ENCODE data around the gene PRPF39. TPM values are rescaled to one million over a fixed set of nuclear protein-coding genes. Genes with fewer than 3 reads are reported as not detected.

Gene PRPF39
- total RNA-seq, 1 donor, result 51.7 TPM

DNA sequence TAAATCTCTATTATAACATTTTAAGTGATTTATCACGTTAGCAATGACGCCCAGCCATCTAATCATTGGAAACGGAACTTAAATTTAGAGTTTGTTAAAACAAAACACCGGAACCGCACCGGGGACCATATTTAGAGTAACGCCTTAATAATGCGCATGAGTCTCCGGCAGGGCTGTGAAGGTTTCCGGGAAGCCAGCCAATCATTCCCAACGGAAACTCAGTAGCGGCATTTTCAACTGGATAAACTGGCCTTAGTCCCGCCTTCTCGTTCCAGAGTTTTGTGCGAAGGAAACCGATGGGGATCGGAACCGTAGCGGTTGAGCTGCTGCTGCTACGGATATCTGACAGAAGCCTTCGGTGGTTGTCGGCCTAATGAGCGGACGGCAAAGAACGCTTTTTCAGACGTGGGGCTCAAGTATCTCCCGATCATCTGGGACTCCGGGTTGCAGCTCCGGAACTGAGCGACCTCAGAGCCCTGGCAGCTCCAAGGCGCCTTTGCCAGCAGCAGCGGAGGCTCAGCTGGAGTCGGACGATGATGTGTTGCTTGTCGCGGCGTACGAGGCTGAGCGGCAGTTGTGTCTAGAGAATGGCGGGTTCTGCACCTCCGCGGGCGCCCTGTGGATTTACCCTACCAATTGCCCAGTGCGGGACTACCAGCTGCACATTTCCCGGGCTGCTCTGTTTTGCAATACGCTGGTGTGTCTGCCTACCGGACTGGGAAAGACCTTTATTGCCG lies 51.9 kb downstream of the PRPF39 start, which contains the start of gene FANCM:
FANCM (plus strand) TSS at position 272 of the 737 bp plus-strand sequence; CDS start at position 374, 102 bp downstream.
- peak; percentile 76 to 98 (median 95) for DNase-seq (ENCODE audit: low read depth in 2 of 3, low spot score in 2 of 3)

DNA sequence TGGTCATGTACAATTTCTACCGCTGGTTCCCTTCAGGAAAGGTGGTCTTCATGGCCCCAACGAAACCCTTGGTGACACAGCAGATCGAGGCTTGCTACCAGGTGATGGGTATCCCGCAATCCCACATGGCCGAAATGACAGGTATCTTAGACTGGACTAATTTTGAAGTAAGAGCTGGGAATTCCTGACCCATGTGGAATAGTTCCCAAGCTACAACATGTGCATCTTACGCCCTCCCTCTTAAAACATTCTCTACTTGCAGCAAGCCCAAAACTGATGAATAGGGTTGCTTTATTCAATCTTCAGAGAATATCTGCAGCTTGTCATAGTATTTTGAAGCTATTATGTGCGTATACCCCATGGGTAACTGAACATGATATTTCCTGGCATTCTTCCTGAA lies 52.5 kb downstream of the PRPF39 start:
- no peak for DNase-seq (ENCODE audit: low read depth in 2 of 3, low spot score in 2 of 3)

- no peak for DNase-seq (ENCODE audit: low read depth in 2 of 3, low spot score in 2 of 3)
These were observed 56.8 kb downstream of the PRPF39 start for GRCh38 chr14:45140661-45141187.

DNA sequence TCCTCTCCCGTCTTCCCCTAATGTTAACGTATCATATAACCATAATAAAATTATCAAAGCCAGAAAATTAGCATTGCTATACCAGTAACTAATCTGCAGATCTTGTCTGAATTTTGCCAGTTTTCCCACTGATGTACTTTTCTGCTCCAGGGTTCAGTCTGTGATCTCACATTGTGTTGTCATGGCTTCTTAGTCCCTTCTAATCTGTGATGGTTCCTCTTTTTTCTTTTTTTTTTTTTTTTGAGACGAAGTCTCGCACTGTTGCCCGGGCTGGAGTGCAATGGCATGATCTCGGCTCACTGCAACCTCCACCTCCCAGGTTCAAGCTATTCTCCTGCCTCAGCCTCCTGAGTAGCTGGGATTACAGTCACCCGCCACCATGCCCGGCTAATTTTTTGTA lies 58.2 kb downstream of the PRPF39 start:
- peak in 1 of 3 donors; percentile 3 for DNase-seq (ENCODE audit: low read depth in 2 of 3, low spot score in 2 of 3)

- DNase-seq (ENCODE audit: low read depth in 2 of 3, low spot score in 2 of 3), result no peak
These were observed 60.7 kb downstream of the PRPF39 start for GRCh38 chr14:45144658-45145057.

DNA sequence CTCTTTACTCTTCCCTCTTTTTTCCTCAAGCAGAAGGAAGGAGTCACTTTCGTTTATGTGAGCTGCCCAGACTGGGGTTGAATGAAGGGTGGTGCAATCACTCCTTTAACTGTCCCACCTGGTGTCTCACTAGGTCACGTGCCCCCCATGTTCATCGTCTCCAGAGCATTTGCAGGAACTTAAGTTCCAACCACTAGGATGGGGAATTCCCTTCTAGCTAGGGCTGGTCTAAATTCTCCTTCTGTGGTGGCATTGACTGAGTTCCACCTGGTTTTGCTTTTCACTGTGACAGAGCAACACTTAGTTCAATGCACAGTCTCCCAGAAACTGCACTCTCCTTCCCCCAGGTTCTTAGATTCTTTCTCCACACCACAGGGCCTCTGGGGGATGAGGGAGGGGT lies 61.3 kb downstream of the PRPF39 start:
- DNase-seq (ENCODE audit: low read depth in 2 of 3, low spot score in 2 of 3), result no peak

GRCh38 chr14:45149602-45150001 lies 65.7 kb downstream of the PRPF39 start:
- no peak for DNase-seq (ENCODE audit: low read depth in 2 of 3, low spot score in 2 of 3)

DNA sequence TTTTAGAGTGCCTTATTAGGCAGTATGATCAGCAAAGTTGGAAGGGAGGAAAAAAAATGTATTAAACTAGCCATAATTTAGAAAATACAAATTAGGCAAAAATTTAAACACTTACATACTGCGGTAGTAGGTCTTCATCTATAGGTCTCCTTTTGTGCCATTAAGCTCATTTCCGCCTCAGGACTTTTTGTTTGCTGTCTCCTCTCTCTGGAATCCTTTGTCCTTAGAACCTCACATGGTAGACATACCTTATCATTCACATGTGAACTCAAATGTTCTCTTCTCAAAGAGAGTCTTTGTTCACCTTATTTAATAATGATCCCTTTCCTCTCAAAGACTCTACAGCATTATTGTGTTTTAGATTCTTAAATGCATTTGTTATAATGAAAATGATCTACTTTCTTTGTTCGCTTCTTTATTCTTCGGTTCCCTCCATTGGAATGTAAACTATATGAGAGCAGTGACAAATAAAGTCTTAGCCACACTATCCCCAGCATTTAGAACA lies 66.5 kb downstream of the PRPF39 start:
- no peak for DNase-seq (ENCODE audit: low read depth in 2 of 3, low spot score in 2 of 3)

DNA sequence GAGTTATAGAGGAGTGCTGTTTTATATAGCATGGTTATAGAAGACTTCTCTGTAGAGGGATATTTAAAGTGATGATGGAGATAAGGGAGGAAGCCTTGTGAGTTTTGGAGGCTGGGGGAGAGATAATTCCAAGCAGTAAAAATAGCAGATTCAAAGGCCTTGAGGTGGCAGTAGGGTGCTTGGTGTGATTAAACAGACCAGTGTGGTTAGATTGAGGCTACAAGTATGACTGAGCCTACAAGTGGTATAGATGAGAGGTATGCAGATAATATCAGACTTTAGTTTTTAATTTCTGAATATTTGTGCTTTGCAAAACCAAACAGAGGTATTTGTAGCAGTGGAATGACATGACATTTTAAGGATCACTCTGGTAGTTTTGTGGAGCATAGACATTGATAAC lies 72.2 kb downstream of the PRPF39 start:
- DNase-seq (ENCODE audit: low read depth in 2 of 3, low spot score in 2 of 3), result peak in 1 of 3 donors; percentile 6

Small RNA genes within 50 kb of the gene (small RNA-seq; reads per million reads assigned to genes)
- not detected for gene RF00151
- gene SNORD127, result 15,889 reads per million, percentile 100 among the genes with 10 or more reads in this experiment

Other genes starting within 250 kb of the PRPF39 start
- gene KLHL28, start 122.2 kb upstream of the PRPF39 start, total RNA-seq, result 19.1 TPM
- 11.6 TPM for gene TOGARAM1, start 121.9 kb upstream of the PRPF39 start, total RNA-seq
- 5.9 TPM for gene FKBP3, start 50.4 kb downstream of the PRPF39 start, total RNA-seq
- gene FANCM, start 51.8 kb downstream of the PRPF39 start, total RNA-seq, result 8.6 TPM
- 31.0 TPM for gene MIS18BP1, start 169.1 kb downstream of the PRPF39 start, total RNA-seq